Heart right ventricle (tissue), 16 donors: ENCODE results near the gene XRCC5. TPM values are rescaled to one million over a fixed set of nuclear protein-coding genes. Genes with fewer than 3 reads are reported as not detected.
"Not testable (repeated sequence)": the region's sequence is repeated elsewhere in the genome, so short reads cannot be mapped to it uniquely, and the experiment has no call there.

Experiments
- ATAC-seq, 8 donors: fragments of 200-7000 bp; cut with Tn5 transposase; one replicate each; pipeline ENCODE4 v1.9.1; 2020; ENCODE audit warnings: mild to moderate bottlenecking in 8 of 8, moderate library complexity in 8 of 8, moderate number of reproducible peaks in 1 of 8
- DNase-seq, 2 donors: peaks; one replicate each; pipeline ENCODE4 v3.0.0-alpha.2; 2020
- H3K27ac ChIP-seq, 10 donors: fragments of 200-600 bp; sonication (generic) in 2 of 10; one replicate each; pipeline versions ENCODE4 v1.5.0 to v1.8.0; 2020 to 2022; ENCODE audit warnings: mild to moderate bottlenecking in 3 of 10
- H3K27me3 ChIP-seq, 7 donors: fragments of 200-600 bp; one replicate each; pipeline ENCODE4 v1.8.0; 2021 to 2022; ENCODE audit warnings: mild to moderate bottlenecking in 2 of 7
- H3K36me3 ChIP-seq, 9 donors: fragments of 200-600 bp; sonication (generic) in 1 of 9; one replicate each; pipeline versions ENCODE4 v1.5.0 to v1.8.0; 2020 to 2022; ENCODE audit warnings: mild to moderate bottlenecking in 2 of 9
- H3K4me1 ChIP-seq, 9 donors: fragments of 200-600 bp; sonication (generic) in 1 of 9; one replicate each; pipeline versions ENCODE4 v1.5.0 to v1.8.0; 2020 to 2022; ENCODE audit warnings: mild to moderate bottlenecking in 4 of 9
- H3K4me3 ChIP-seq, 10 donors: fragments of 200-600 bp; sonication (generic) in 2 of 10; one replicate each; pipeline versions ENCODE4 v1.5.0 to v1.8.0; 2020 to 2022; ENCODE audit warnings: mild to moderate bottlenecking in 7 of 10, moderate library complexity in 2 of 10
- H3K9me3 ChIP-seq, 11 donors: fragments of 200-600 bp in 10 of 11; sonication (generic) in 2 of 11; one replicate each; pipeline versions ENCODE4 v1.5.0 to v1.8.0; 2013 to 2022; ENCODE audit warnings: mild to moderate bottlenecking in 2 of 11, control low read depth in 1 of 11, moderate library complexity in 1 of 11
- WGBS, 2 donors: extraction: QIAGEN DNeasy Blood & Tissue Kit; methylation state at CpG; one replicate each; pipeline ENCODE4 v1.1.7; 2013; ENCODE audit warnings: inconsistent platforms in 1 of 2; 5-methylcytosine and 5-hydroxymethylcytosine counted together
- intact Hi-C, 10 donors: fragments of 100-400 bp; cut with DNase I; formaldehyde crosslinking; loops; one replicate each; pipeline versions ENCODE4 v1.11.1 to v1.14.2; 2022
- polyA plus RNA-seq, 2 donors: library from polyadenylated mRNA; stranded (reverse); fragments of 200-250 nt; gene quantifications; one replicate each; pipeline ENCODE4 v1.2.3, GENCODE V29; 2013
- total RNA-seq, 10 donors: library from RNA; stranded (reverse); fragmentation: NEBNext Ultra II Directional in 3 of 10; extraction: Animal tissue kit (Norgen Biotek cat#: 25700) in 3 of 10; gene quantifications; one replicate each; pipeline versions ENCODE4 v1.2.1 to v1.2.4, GENCODE V29; 2021 to 2023
- TF ChIP-seq, protein P1 (sequence below), 9 donors: fragments of 200-600 bp; sonication (generic) in 2 of 9; IDR thresholded peaks; one replicate each; pipeline versions ENCODE4 v1.5.0 to v1.8.0; 2021 to 2022; ENCODE audit warnings: antibody characterized with exemption in 9 of 9, mild to moderate bottlenecking in 5 of 9, moderate library complexity in 1 of 9
- donor health status: Arrhythmogenic right ventricular cardiomyopathy.
- donor health status: ischemic (EF 13 %, LVEDD 7.1; RV severe dilation, severe dysfunction).
- donor health status: healthy with polysubstance abuse.
- donor health status: DM: no; HTN: yes; CAD: no.
- donor health status: DM: no; HTN: no; CAD: no.
- donor health status: ischemic (EF 25% LVEDD 6.9; RV normal size, moderate dysfunction).
- donor health status: ischemic (EF 25% LVEDD 5.7; RV mildly dilated, moderate dysfunction).
- donor health status: healthy.
- donor health status: DM: yes; HTN: yes; CAD: no.
- donor health status: Ischemic cardiomyopathy.
- donor health status: ischemic (EF 35%, LVEDD 5.7; RV mildly dilated, moderate dysfunction).
- donor health status: nonischemic (EF 11% LVEDD 7.7; RV severe dilation, severe dysfunction).
- donor health status: DM: yes; HTN: yes; CAD: no.
- donor health status: PGD.
- donor health status: ischemic (EF 29% LVEDD 5.4; RV normal size, mild dysfunction).
- donor health status: nonischemic (EF 23%, LVEDD 6.1; RV moderate dilation, normal function).

The XRCC5 gene
- total and polyA plus RNA-seq, 12 donors = 35.6 to 163 (median 134) TPM

DNA sequence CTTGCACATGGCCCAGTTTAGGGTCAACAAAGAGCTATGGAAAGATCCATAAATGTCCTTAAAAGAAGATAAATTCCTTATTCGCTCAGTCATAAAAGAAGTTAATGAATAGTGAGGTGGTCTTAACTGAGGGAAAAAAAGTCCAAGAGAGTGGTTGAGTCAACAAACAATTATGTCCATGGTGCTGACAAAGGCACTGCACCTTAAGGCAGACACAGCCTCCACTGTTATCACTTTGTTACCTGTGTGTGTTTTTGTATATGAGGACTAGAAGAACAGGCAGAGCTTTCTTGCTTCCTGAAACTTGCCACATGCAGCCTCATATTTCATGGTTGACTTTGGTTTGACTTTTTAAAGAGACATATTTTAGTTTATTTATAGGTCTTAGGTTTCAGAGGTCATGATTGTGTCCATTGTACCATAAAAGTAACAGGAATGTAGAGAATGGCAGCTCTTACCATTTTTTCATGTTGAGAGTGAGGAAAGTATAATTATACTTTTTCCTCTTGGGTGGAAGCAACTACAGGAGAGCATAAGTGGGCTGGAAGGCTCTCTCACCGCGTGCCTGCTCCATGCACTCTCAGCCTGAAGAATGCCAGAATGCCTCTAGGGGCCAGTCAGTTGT is 93.6 kb downstream of the XRCC5 start:
- Histone ChIP-seq H3K27ac (no peak overlapping the region), H3K36me3 (peaks cover 0 to 100% (median 66%) of the 10 kb centered on the region in 9 donors), H3K9me3 (no peaks in the 10 kb centered on the region), H3K4me3 (no peak overlapping the region), H3K27me3 (no peaks in the 10 kb centered on the region), H3K4me1 (no peaks in the 10 kb centered on the region)
- WGBS, 2 donors = 97 to 99% methylated on average over 3 of the region's 3 CpGs
- no peak for DNase-seq
- intact Hi-C loops = no loop called here
- TF ChIP-seq, protein P1, sequence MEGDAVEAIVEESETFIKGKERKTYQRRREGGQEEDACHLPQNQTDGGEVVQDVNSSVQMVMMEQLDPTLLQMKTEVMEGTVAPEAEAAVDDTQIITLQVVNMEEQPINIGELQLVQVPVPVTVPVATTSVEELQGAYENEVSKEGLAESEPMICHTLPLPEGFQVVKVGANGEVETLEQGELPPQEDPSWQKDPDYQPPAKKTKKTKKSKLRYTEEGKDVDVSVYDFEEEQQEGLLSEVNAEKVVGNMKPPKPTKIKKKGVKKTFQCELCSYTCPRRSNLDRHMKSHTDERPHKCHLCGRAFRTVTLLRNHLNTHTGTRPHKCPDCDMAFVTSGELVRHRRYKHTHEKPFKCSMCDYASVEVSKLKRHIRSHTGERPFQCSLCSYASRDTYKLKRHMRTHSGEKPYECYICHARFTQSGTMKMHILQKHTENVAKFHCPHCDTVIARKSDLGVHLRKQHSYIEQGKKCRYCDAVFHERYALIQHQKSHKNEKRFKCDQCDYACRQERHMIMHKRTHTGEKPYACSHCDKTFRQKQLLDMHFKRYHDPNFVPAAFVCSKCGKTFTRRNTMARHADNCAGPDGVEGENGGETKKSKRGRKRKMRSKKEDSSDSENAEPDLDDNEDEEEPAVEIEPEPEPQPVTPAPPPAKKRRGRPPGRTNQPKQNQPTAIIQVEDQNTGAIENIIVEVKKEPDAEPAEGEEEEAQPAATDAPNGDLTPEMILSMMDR (IDR thresholded peaks at IDR 0.05) = no peak
- no peak for ATAC-seq

DNA sequence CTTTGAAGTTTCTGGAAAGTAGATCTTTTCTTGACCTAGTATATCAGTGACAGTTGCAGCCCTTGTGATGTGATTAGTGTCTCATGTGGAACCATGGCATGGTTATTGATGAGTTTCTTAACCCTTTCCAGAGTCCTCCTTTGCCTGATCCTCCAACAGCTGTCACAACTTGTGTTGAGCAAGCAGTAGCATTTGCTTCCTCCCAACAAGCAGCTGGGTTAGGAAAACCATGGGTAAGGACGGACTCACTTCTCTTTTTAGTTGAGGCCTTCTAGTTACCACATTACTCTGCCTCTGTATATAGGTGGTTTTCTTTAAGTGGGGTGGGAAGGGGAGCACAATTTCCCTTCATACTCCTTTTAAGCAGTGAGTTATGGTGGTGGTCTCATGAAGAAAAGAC is 96.3 kb downstream of the XRCC5 start:
- Histone ChIP-seq H3K36me3 (peaks cover 0 to 94% (median 51%) of the 10 kb centered on the region in 9 donors), H3K27me3 (no peaks in the 10 kb centered on the region), H3K4me1 (peaks cover 0 to 5% (median 0%) of the 10 kb centered on the region in 9 donors), H3K4me3 (no peak overlapping the region), H3K27ac (no peak overlapping the region), H3K9me3 (no peaks in the 10 kb centered on the region)
- TF ChIP-seq, protein P1 (IDR thresholded peaks at IDR 0.05) = no peak
- intact Hi-C loops = no loop called here
- no peak for DNase-seq
- 87 to 100% methylated on average over 1 of the region's 1 CpG for WGBS, 2 donors
- no peak for ATAC-seq

DNA sequence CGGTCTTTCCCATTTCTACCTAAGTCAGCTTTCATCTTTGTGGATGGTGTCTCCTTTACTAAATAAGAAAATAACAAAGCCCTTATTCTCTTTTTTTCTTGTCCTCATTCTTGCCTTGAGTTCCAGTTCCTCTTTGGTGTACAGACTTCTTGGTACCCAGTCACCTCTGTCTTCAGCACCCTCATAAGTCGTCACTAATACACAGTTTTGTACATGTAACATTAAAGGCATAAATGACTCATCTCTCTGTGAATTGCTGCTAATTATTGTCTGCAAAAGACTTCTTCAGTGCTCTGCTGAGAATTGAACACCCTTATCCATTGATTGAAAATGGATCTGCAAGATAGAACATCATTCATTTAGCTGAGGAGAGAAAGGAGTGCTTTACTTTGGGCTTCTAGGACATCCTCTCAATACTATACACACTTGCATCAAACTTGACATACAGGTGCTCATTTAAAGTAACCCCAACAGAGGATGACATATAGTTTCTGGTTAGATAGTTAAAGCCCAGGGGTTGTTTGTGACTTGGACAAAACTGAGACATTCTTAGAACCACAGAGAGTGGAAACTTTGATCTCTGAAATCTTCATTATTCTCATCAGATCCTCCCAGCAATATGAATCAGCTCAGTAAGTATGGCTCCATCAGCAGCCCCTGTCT is 97.0 kb downstream of the XRCC5 start:
- TF ChIP-seq, protein P1 (IDR thresholded peaks at IDR 0.05) = no peak
- 92 to 99% methylated on average over 2 of the region's 2 CpGs for WGBS, 2 donors
- Histone ChIP-seq H3K9me3 (no peaks in the 10 kb centered on the region), H3K27me3 (no peaks in the 10 kb centered on the region), H3K27ac (no peak overlapping the region), H3K4me3 (no peak overlapping the region), H3K4me1 (peaks cover 0 to 11% (median 0%) of the 10 kb centered on the region in 9 donors), H3K36me3 (peaks cover 0 to 90% (median 47%) of the 10 kb centered on the region in 9 donors)
- intact Hi-C loops = no loop called here
- ATAC-seq = no peak
- no peak for DNase-seq

DNA sequence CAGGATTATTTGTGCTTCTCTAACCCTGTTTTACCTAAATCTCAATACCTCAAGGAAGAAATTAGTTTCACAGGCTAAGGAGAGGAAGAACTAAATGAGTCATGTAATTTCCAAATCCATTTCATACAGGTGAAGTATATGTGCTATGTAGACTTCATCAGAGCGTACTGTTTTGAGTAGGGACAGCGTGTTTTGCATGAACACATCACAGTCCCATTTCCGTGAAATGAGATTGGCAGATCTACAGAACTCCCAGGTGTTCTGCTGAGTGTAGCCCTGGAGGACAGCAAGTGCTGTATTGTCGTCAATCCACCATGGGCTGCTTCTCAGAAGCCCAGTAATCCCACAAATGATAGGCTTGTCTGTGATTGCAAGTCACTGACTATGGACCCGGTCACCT is 97.7 kb downstream of the XRCC5 start:
- ATAC-seq = no peak
- Histone ChIP-seq H3K4me3 (no peak overlapping the region), H3K27me3 (no peaks in the 10 kb centered on the region), H3K36me3 (peaks cover 0 to 84% (median 41%) of the 10 kb centered on the region in 9 donors), H3K27ac (no peak overlapping the region), H3K9me3 (no peaks in the 10 kb centered on the region), H3K4me1 (peaks cover 0 to 11% (median 0%) of the 10 kb centered on the region in 9 donors)
- intact Hi-C loops = no loop called here
- DNase-seq = no peak
- TF ChIP-seq, protein P1 (IDR thresholded peaks at IDR 0.05) = no peak
- WGBS, 2 donors = 95 to 98% methylated on average over 5 of the region's 5 CpGs

DNA sequence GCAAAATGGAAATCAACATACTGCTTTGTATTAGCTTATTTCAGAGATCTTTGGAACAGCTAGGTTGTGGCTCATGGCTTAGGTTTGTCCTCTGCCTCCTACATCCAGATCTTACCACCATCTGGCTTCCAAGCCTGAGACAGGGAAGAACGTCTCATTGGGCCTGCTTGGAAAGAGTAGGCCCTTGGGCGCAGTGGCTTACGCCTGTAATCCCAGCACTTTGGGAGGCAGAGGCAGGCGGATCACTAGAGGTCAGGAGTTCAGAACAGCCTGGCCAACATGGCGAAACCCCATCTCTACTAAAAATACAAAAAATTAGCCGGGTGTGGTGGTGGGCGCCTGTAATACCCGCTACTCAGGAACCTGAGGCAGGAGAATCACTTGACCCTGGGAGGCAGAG is 99.5 kb downstream of the XRCC5 start:
- H3K9me3 ChIP-seq, H3K4me3 ChIP-seq, H3K27me3 ChIP-seq, ATAC-seq, H3K27ac ChIP-seq, intact Hi-C loops, DNase-seq: not testable (repeated sequence)
- H3K4me1 ChIP-seq = peaks cover 0 to 11% (median 0%) of the 10 kb centered on the region in 9 donors
- 97 to 99% methylated on average over 8 of the region's 8 CpGs for WGBS, 2 donors
- H3K36me3 ChIP-seq = peaks cover 0 to 74% (median 37%) of the 10 kb centered on the region in 9 donors
